Neural progenitor cell (in vitro differentiated cells): ENCODE data around the gene CCL8.

Source experiments
- CTCF ChIP-seq: fragments of 200-600 bp; sonication (generic); IDR thresholded peaks from 2 replicates; pipeline ENCODE4 v1.5.1; 2017; ENCODE audit warnings: antibody characterized with exemption, mild to moderate bottlenecking
- EZH2 ChIP-seq: fragments of 200-600 bp; sonication (generic); IDR thresholded peaks from 2 replicates; pipeline ENCODE4 v1.6.1; 2017; ENCODE audit warnings: antibody characterized with exemption, mild to moderate bottlenecking, moderate library complexity
- EZH2phosphoT487 ChIP-seq: fragments of 200-600 bp; sonication (generic); IDR thresholded peaks from 2 replicates; pipeline ENCODE4 v1.6.1; 2017; ENCODE audit warnings: antibody characterized with exemption

- no peak for TF ChIP-seq EZH2
- no peak for TF ChIP-seq CTCF
- TF ChIP-seq EZH2phosphoT487: no peak
Measured at GRCh38 chr17:34307110-34307509, 12.1 kb upstream of the CCL8 start.
